Loucy (cell line): ENCODE data around the gene PHKA1.
"Not testable (repeated sequence)": the region's sequence is repeated elsewhere in the genome, so short reads cannot be mapped to it uniquely, and the experiment has no call there.

ENCODE experiments used
- H2AFZ ChIP-seq: fragments of 200-600 bp; sonication (generic); 2 replicates; pipeline ENCODE4 v1.6.0; 2016; ENCODE audit warnings: antibody characterized with exemption, mild to moderate bottlenecking, low read length, moderate library complexity
- H3F3A ChIP-seq: fragments of 200-600 bp; 2 replicates; pipeline ENCODE4 v1.6.0; 2016; ENCODE audit warnings: antibody characterized with exemption, low read depth, mild to moderate bottlenecking
- H3K27me3 ChIP-seq: fragments of 200-600 bp; sonication (generic); 2 replicates; pipeline ENCODE4 v1.6.1; 2014; ENCODE audit warnings: low read length, mild to moderate bottlenecking; ENCODE audit not compliant: insufficient read depth, poor library complexity, severe bottlenecking
- H3K36me3 ChIP-seq: fragments of 200-600 bp; sonication (generic); 2 replicates; pipeline ENCODE4 v1.6.1; 2016; ENCODE audit warnings: low read length; ENCODE audit not compliant: insufficient read depth
- H3K4me1 ChIP-seq: fragments of 200-600 bp; sonication (generic); 2 replicates; pipeline ENCODE4 v1.5.1; 2014; ENCODE audit warnings: low read length, mild to moderate bottlenecking; ENCODE audit not compliant: insufficient read depth, poor library complexity, severe bottlenecking
- H3K4me2 ChIP-seq: fragments of 200-600 bp; sonication (generic); 2 replicates; pipeline ENCODE4 v1.6.0; 2014; ENCODE audit warnings: antibody characterized with exemption, low read length, low read depth, mild to moderate bottlenecking; ENCODE audit not compliant: poor library complexity, severe bottlenecking
- H3K4me3 ChIP-seq: fragments of 200-600 bp; sonication (generic); 2 replicates; pipeline ENCODE4 v1.5.1; 2014; ENCODE audit warnings: low read length, mild to moderate bottlenecking, mixed read lengths; ENCODE audit not compliant: poor library complexity, severe bottlenecking
- H3K79me2 ChIP-seq: fragments of 200-600 bp; sonication (generic); 2 replicates; pipeline ENCODE4 v1.6.1; 2014; ENCODE audit warnings: low read length; ENCODE audit not compliant: insufficient read depth
- H3K9ac ChIP-seq: fragments of 200-600 bp; sonication (generic); 2 replicates; pipeline ENCODE4 v1.6.0; 2014; ENCODE audit warnings: mild to moderate bottlenecking, low read depth, low read length, moderate library complexity; ENCODE audit not compliant: poor library complexity, severe bottlenecking
- H3K9me2 ChIP-seq: fragments of 200-600 bp; sonication (generic); replicated peaks from 2 replicates; pipeline ENCODE4 v1.6.1; 2016; ENCODE audit warnings: low read depth, low read length, mixed read lengths
- H3K9me3 ChIP-seq: fragments of 200-600 bp; sonication (generic); 2 replicates; pipeline ENCODE4 v1.6.1; 2014; ENCODE audit warnings: mild to moderate bottlenecking, antibody characterized with exemption, low read length, low read depth; ENCODE audit not compliant: insufficient read depth
- H4K20me1 ChIP-seq: fragments of 200-600 bp; sonication (generic); 2 replicates; pipeline ENCODE4 v1.6.0; 2014; ENCODE audit warnings: antibody characterized with exemption, low read length, mild to moderate bottlenecking; ENCODE audit not compliant: insufficient read depth, poor library complexity, severe bottlenecking
- EZH2phosphoT487 ChIP-seq: fragments of 200-600 bp; IDR thresholded peaks from 2 replicates; pipeline ENCODE4 v1.6.1; 2018; ENCODE audit warnings: antibody characterized with exemption, mild to moderate bottlenecking, moderate library complexity, borderline replicate concordance
- TF ChIP-seq, protein P1 (sequence below): fragments of 200-600 bp; sonication (generic); conservative IDR thresholded peaks from 2 replicates; pipeline ENCODE4 v1.5.1; 2014; ENCODE audit warnings: mild to moderate bottlenecking, antibody characterized with exemption, low read length

The PHKA1 gene

DNA sequence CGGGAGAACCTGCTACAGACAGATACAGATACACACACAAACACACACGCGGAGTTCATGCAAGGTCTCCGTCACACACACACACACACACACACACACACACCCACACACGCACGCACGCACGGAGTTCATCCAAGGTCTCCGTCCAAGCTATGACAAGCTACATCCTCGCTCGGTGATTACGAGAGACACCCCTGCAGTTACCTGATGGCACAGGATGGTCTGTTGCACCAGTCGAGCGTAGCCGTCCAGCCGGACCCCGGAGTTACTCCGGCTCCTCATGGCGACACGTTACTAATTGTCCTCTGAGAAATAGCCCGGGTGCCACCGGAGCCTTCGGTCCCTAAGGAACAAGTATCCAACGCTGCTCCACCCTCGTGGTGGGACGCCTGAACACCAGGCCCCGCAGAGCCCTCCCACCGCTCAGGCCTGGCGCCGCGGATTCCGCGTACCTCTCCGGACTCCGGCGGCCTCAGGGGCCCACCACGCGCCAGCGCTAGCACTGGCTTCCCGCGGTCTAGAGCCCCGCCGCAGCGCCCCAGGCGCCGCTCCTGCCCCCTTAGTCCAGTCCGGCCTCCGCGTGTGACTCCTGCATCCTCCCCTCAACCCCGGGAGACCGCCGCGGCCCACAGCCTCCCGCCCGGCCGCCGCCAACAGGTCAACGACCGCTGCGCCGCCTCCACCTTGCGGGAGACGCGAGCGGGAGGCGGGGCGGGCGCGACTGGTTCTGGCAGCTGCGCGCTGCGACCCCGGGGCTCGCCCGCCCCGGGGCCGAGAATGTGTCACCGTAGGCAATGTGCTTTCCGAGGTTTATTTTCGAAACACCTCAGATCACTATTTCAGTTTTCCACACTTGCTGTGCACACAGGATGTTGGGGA is at the start of gene PHKA1:
TSS of gene PHKA1 (minus strand) at position 708 of the 879 bp plus-strand sequence. CDS start at position 282, 426 bp downstream.
- not testable (repeated sequence) for H3K36me3 ChIP-seq, H3K9me3 ChIP-seq, H3K79me2 ChIP-seq, H3F3A ChIP-seq, H2AFZ ChIP-seq, H4K20me1 ChIP-seq, H3K27me3 ChIP-seq, H3K9me2 ChIP-seq
- Histone ChIP-seq H3K4me2 (peak within 1 kb of the TSS; percentile 95), H3K4me1 (peaks cover 14% of the 10 kb centered on the region), H3K4me3 (peak within 1 kb of the TSS; percentile 63), H3K9ac (peak within 1 kb of the TSS; percentile 66)

DNA sequence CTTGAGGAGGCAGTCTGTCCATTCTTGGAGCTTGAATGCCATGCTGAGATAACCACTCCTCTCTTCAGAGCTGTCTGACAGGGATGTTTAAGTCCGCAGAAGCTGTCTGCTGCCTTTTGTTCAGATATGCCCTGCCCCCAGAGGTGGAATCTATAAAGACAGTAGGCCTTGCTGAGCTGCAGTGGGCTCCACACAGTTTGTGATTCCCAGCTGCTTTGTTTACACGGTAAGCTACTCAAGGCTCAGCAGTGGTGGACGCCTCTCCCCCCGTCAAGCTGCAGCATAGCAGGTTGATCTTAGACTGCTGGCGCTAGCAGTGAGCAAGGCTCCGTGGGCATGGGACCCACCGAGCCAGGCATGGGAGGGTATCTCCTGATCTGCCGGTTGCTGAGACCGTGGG is 46.3 kb upstream of the PHKA1 start:
- H3K9me3 ChIP-seq, H3K9me2 ChIP-seq, H3K9ac ChIP-seq, H3K79me2 ChIP-seq, H3K4me1 ChIP-seq, H3K36me3 ChIP-seq, H3K4me3 ChIP-seq, H2AFZ ChIP-seq, H3F3A ChIP-seq, H4K20me1 ChIP-seq, H3K27me3 ChIP-seq, H3K4me2 ChIP-seq: not testable (repeated sequence)

DNA sequence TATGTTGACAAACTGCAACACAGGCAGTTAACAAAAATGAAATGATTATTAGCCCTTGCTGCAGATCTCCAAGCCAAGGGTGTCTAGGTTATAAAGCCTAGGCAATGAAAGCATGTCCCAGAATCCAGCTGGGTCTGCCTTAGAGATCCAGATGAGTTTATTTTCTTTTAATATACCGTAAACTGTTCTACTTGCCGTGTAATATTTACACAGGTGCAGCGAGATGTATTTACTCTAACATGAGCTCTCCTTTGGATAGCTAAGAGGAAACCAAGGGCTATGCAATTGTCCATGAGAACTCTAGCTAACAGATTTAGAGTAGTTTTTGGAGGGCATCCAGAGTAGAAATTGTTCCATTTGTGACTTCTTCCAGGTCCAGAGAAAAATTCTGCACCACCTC is 34.4 kb upstream of the PHKA1 start:
- H2AFZ ChIP-seq, H3K36me3 ChIP-seq, H3K9me2 ChIP-seq, H3K9me3 ChIP-seq, H3K79me2 ChIP-seq, H3K27me3 ChIP-seq, H3K4me3 ChIP-seq, H3F3A ChIP-seq, H3K4me2 ChIP-seq, H3K9ac ChIP-seq, H4K20me1 ChIP-seq, H3K4me1 ChIP-seq: not testable (repeated sequence)

DNA sequence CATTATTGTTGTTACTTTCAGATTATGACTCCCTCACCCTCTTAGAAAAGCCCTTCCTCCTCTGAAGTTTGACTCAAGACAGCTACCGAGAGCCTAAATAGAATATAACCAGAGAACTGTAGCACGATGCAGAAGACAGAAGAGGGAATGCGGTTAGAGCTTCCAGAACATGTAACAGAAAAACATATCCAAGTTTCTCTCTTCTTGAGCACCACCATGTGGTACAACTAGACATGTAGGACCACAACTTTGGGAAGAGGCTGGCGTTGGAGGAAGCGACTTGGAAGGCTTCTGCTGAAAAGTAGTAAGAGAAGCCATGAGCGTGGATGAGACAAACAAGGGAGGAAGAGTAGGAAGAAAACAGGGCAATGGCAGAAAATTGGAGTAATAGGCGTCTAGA is 31.4 kb upstream of the PHKA1 start:
- not testable (repeated sequence) for H3K36me3 ChIP-seq, H3K4me3 ChIP-seq, H2AFZ ChIP-seq, H3F3A ChIP-seq, H4K20me1 ChIP-seq, H3K9me3 ChIP-seq, H3K9ac ChIP-seq, H3K79me2 ChIP-seq, H3K9me2 ChIP-seq, H3K4me2 ChIP-seq, H3K27me3 ChIP-seq, H3K4me1 ChIP-seq

DNA sequence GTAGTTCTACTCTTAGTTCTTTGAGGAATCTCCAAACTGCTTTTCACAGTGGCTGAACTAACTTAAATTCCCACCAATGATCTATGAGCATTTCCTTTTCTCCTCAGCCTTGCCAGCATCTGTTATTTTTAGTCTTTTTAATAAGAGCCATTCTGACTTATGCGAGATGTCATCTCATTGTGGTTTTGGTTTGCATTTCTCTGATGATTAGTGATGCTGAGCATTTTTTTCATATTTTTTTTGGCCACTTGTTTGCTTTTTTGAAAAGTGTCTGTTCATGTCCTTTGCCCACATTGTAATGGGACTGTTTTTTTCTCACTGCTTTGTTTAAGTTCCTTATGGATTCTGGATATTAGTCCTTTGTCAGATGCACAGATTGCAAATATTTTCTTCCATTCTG is 21.5 kb upstream of the PHKA1 start:
- Histone ChIP-seq H3F3A (no peaks in the 10 kb centered on the region), H2AFZ (no peak overlapping the region), H3K79me2 (no peaks in the 10 kb centered on the region), H3K9me3 (no peaks in the 10 kb centered on the region), H3K9me2 (no peaks in the 10 kb centered on the region), H3K4me3 (no peak overlapping the region), H4K20me1 (no peaks in the 10 kb centered on the region), H3K27me3 (no peaks in the 10 kb centered on the region), H3K4me2 (no peak overlapping the region), H3K4me1 (peaks cover 11% of the 10 kb centered on the region), H3K9ac (no peak overlapping the region), H3K36me3 (no peaks in the 10 kb centered on the region)
- TF ChIP-seq, protein P1, sequence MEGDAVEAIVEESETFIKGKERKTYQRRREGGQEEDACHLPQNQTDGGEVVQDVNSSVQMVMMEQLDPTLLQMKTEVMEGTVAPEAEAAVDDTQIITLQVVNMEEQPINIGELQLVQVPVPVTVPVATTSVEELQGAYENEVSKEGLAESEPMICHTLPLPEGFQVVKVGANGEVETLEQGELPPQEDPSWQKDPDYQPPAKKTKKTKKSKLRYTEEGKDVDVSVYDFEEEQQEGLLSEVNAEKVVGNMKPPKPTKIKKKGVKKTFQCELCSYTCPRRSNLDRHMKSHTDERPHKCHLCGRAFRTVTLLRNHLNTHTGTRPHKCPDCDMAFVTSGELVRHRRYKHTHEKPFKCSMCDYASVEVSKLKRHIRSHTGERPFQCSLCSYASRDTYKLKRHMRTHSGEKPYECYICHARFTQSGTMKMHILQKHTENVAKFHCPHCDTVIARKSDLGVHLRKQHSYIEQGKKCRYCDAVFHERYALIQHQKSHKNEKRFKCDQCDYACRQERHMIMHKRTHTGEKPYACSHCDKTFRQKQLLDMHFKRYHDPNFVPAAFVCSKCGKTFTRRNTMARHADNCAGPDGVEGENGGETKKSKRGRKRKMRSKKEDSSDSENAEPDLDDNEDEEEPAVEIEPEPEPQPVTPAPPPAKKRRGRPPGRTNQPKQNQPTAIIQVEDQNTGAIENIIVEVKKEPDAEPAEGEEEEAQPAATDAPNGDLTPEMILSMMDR: no peak
- no peak for TF ChIP-seq EZH2phosphoT487

DNA sequence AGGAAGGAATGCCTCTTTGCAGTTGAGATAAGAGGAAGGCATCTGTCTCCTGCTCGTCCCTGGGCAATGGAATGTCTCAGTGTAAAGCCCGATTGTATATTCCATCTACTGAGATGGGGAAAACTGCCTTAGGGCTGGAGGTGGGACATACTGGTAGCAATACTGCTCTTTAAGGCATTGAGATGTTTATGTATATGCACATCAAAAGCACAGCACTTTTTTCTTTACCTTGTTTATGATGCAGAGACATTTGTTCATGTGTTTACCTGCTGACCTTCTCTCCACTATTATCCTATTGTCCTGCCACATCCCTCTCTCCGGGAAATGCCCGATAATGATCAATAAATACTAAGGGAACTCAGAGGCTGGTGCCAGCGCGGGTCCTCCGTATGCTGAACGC is 19.5 kb upstream of the PHKA1 start:
- not testable (repeated sequence) for H3K79me2 ChIP-seq, H3K36me3 ChIP-seq, H3K9me3 ChIP-seq, H3K4me3 ChIP-seq, H3K27me3 ChIP-seq, H3K9ac ChIP-seq, H3K9me2 ChIP-seq, H4K20me1 ChIP-seq, H3K4me1 ChIP-seq, H3K4me2 ChIP-seq, H2AFZ ChIP-seq, H3F3A ChIP-seq
